ENCODE data around the gene OR2AJ1.

Gene OR2AJ1

GRCh38 chr1:247962911-247963588 lies 38.4 kb downstream of the OR2AJ1 start:
- DNase-seq: no peak

GRCh38 chr1:247964933-247965332 lies 40.2 kb downstream of the OR2AJ1 start, which contains the start of gene OR2AK2:
Gene OR2AK2 (plus strand): TSS chr1:247965233. CDS start chr1:247965377, 144 bp downstream.
- no peak for DNase-seq

DNA sequence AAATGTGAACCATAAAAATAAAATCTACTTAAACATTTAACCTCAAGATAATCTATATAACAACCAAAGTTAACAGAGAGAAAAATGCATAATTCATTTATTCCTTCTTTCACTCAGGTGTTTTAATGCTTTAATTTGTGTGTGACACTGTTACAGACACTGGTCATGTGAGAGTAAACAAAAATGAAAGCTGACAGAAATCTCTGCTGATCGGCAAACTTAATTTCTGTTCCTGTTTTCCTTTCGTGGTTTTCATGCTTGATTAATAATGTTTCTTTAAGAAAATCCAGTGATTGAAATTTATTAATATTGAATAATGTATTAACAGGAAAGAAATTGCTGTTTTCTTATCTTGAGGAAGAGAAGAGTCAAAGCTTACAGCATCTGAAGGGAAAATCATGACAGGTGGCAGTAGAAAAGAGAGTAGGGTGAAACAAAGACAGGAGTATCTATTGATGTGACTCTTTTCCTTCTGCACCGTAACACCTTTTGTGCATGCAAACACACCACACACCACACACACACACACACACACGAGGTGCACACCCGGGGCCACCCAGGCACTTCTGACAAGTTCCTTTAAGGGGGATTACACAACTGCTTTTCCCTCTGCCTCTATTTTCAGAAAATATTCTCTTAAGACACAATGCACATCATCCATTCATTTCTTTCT lies 42.0 kb downstream of the OR2AJ1 start:
- DNase-seq: no peak

Data from cerebellar nuclear complex (tissue), 1 donor.